Stimulated activated CD8-positive, alpha-beta memory T cell treated with anti-CD3 and anti-CD28 coated beads, Interleukin-12 subunit alpha, Interleukin-12 subunit beta, amount 100 ng/mL, for 4 hours (primary cell): Measurements from ENCODE around the gene RCBTB2.

Source experiments
- DNase-seq: peaks from one replicate; pipeline ENCODE4 v3.0.0-alpha.2; 2020; ENCODE audit warnings: low read depth

Gene RCBTB2

DNA sequence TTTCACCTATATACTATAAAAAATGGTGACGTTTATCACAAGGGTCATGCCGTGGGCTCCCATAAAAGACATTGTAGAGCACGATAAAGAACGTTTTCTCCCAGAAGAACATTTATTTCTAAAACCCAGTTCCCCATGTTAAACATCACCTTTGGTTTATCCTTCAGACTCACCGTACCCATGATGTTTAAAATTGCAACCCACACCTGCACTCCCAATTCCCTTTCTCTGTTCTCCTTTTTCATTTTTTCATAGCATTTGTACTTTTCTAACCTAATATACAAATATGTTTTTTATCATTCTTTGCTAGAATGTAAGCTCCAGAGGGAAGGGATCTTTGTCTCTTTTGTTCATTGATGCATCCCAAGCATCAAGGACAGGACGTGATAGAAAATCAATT lies 2.0 kb downstream of the RCBTB2 start:
- DNase-seq: no peak

DNA sequence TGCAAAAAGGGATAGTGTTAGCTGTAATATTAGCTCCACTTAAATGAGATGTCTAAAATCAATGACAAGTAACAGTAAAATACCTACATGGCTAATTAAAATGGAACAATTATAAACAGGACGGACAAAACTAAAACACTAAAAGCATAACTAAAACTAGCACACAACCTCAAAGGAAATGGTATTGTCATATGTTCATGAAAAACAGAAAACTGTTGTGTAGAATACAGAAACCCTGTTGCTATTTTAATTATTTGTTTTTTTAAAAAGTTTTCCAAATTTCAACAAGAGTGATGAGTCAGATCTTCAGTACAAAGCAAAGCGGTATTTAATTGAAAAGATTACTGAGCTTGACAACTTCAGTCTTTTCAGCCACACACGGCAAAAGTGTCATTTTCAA lies 4.2 kb downstream of the RCBTB2 start:
- DNase-seq: no peak

DNA sequence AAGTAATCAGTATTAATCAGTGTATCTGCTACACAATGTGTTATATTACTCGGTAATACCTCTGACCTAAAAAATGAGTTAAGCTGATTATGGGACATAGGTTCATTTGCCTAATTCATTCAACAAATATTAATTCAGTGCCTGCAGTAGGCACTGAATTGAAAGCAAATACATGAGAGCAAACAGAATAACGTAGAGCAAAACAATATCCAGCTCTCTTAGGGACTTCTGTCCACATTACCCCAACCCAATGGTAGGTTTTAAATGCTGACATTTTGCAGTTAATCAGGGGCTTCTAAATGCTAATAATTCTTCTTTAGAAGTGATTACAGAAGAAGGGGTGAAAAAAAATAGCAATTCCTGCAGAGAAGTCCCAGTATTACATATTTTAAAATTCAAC lies 4.9 kb downstream of the RCBTB2 start:
- no peak for DNase-seq

DNA sequence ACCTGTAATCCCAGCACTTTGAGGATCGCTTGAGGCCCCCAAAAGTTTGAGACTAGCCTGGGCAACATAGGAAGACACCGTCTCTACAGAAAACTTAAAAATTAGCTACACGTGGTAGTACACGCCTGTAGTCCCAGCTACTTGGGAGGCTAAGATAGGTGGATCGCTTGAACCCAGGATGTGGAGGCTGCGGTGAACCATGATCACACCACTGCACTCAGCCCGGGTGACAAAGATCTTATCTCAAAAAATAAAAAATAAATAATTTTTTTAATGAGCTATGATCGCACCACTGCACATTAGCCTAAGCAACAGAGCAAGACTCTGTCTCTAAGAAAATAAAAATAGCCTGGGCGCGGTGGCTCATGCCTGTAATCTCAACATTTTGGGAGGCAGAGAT lies 6.6 kb downstream of the RCBTB2 start:
- DNase-seq: no peak

DNA sequence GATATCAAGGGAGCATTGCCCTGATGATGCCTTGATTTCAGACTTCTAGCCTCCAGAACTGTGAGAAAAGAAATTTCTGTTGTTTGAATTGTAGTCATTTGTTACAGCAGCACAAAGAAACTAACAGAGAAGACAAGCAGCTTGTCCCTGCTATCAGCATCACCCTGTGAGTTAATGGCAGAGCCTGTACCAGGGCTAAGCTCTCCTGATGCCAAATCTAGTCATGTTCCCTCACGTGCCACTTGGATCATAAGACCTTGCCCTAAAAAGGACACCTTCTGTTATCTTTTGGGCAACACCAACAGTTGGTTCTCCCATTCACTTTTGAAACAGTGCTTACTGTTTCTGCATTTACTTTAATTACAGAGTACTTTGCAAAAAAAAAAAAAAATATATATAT lies 14.8 kb downstream of the RCBTB2 start:
- no peak for DNase-seq

DNA sequence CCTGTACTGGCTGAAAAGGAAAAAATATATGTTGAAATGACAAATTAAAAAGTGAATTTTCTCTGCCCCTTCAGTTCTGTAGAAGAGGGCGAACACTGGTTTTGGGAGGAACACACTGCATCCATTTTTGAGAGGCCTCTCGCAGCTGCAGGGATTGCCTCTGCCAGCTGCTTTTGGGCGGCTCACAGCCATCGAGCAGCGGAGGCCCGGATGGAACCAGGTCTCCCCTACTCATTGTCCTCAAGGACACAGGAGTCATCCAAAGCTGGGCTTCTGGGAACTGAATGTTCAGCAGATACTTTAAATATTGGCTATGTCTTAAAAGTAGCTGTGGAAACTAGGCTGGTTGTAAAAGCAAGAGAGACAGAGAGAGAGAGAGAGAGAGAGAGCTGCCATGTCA lies 17.1 kb downstream of the RCBTB2 start:
- no peak for DNase-seq

DNA sequence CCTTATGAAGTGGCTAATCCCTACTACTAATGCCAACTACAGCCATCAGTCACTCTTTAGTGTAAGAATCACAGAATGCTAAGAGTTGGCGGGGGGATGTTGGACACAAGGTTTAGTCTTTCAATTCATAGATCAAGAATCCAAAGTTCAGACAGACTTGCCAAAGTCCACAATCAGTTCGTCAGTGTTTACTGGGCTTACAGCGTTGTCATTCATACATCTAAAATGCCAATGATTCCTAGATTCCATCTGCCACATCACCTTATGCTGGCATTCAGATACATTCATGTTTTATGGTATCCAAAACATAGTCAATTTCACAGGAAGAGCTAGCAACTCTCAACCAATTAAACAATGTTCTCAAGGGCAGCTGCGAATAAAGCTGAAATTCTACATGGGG lies 18.1 kb downstream of the RCBTB2 start:
- no peak for DNase-seq

DNA sequence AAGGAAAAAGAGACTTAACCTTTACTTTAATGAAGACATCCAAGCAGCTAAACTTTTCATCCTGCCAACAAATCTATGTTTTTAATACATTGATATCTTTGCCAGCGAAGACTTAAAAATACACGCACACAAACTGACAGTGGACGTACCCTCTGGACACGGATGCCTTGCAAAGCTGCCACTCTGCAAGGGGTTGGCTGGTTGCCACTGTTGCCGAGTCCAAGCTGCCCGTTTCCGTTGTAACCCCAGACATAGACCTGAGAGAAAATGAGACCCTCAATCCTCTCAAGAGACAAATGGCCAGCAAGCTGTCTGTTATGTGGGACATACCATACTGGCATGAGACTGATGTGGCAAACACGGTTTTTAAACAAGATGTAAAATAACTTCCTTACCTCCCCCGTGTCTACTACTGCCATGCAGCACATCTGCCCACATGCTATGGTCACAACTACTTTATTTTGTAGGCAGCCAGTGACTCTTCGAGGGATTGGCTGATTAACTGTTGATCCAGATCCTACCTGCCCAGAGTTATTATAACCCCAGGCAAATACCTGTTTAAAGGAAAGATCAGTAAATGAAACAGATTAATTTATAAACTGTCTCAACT lies 21.2 kb downstream of the RCBTB2 start:
- DNase-seq: no peak

DNA sequence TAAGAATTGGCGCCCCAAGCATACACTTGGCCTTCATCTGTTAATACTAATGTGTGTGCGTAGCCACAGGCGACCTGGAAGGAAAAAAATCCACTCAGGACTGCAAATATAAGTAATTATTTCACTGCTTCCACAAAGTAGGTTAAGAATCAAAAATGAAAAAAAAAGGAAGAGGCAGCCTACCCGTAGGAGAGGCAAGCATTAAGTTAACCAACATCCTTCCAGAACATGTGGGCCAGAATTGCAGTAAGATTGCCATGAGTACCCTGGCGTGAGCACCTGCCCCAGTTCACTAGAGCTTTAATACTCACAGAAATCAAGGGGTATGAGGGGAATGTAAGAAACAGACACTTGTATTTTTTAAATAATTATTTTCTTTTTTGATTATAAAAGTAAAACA lies 22.2 kb downstream of the RCBTB2 start:
- no peak for DNase-seq

DNA sequence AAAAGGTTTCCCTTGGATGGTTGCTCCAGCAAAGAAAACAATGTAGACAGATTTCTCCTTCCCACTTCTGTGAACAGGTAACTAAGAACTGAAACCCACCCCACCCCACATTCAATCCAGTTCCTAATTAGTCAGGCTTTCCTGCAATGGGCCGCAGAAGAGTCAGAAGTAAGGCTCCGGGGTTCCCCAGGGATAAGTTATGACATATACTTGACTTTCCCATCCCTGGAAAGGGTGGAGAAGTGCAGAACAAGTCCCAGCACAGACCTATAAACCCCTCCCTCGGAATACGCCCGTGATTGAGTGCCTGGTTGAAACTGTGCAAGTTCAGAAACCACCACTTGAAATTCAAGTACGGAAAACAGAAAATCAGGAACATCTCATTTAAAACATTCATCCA lies 24.9 kb downstream of the RCBTB2 start:
- DNase-seq: no peak

DNA sequence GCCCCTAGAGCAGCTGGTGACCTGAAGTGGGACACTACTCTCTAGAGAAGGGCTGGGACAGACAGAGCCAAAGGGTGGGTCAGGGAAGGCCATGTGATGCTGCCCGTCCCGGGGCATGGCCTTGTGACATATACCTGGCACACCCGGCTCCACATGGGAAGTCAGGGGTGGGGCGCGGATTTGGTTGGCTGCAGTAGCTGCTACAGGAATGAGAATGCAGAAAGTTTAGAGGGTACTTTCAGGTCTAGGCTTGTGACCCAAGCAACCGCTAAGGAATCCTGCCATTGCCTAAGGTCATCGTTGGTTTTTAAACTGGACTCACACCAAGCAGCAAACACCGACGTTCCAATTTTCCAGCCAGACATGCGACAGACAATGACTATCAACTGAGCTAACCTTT lies 25.9 kb downstream of the RCBTB2 start:
- DNase-seq: no peak

DNA sequence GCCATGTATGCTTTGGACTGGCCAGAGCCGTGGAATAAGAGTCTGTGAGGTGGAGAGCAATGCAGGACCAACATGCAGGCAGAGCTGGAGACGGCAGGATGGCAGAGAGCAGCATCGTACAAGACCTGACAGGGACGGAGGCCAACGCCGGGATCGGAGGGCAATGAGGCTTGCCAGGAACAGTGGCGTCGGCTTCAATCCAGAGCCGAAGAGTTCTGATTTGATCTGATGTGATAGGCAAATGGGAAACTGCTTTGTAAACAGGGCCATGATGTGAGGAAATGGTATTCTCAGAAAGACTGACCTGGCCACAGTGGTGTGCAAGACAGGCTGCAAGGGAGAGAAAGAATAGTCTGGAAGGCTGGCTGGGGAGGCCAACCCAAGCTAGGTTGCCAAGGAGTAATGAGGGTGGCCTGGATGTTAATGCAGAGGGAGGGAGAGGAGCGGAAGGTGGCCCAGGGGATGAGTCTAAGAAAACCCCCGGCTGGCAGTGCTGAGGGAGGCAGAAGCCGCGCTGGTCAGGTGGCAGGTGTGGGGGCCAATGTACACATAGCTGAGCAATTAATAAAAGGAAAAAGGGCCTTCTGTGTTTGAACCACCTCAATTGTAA lies 26.7 kb downstream of the RCBTB2 start:
- DNase-seq: no peak

DNA sequence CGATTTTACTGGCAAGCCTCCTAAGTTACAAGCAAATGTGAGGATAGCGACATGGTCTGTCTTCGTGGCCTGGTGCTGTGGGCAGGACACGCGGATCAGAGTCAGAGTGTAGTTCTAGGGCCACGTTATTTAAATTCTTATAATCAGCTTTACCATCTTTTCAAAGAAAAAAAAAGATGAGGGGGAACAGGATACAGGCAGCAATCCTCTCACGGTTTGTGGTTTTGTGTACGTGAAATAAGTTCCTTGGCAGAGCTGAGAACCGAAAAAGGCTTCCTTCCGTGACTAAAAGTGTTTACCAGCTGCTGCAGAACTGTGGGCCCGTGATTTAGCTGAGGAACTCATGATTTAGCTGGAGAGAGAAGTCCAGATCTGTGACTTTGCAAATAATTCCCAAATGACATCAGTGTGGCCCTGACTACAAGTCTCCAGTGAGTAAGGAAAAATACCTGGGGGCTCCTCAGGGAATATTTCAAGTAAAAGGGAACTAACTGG lies 27.2 kb downstream of the RCBTB2 start:
- DNase-seq: no peak

DNA sequence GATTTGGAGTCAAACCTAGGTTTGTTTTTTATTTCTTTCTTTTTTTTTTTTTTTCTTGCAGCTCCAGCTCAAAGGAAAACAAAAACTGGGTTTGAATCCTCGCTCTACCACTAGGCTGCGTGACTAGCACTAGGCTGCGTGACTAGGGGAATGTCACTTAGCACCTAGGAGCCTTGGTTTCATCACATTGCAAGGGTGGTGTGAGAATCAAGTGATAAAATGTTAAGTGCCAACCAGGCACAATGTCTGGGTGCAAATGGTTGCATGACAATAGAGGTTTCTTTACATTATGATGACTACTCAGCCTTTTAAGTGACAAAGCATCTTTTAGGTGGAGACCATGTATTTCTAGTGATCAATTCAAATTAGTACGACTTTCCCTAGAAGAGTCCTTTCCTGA lies 27.9 kb downstream of the RCBTB2 start:
- DNase-seq: no peak

DNA sequence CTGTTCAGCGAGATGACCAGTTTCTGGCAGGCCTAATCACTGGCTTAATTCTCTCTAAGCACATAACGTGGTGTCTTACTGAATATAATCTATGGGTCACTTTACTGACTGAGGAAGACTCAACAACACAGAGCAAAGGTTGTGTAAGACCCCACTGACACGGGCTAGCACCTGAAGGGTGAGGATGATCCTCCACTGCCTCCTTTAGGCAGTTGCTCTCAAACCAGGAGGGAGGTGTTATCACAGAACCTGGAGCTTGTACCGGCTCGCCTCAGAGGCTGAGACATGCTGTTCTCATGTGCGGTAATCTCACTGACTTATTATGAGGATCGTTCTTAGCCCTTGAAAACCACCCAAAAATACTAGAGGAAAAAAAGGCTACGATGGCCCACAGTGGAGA lies 28.3 kb downstream of the RCBTB2 start:
- no peak for DNase-seq

DNA sequence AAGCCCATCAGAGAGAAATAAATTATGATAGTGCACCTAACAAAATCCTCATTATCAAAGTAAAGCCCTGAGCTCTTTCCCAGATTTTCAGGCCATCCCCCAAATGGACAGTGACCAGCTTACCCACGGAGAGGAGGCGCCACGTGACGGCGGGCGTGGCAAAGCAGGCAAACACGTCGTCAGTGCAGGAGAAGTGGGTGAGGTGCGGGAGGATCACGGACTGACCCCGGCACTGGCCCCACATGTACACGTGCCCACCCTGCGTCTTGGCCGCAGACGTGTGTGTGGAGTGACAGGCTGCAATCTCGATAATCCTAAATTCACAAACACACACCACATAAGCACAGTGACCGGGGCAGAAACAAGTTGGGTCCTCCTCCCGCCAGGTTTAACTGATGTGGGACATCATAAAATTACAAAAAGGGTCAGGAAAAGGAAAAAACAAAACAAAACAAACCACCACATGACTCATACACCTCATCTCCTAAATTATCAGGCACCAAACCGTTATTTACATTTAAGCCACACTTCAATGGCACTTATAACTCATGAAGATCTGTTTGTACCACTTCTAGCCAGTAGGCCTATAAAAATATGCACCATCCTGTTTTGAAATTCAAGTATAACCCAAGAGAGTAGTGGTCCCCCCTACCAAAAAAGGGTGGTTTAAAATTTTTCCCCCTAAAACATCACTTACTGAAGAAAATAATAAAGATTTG lies 30.1 kb downstream of the RCBTB2 start:
- no peak for DNase-seq

DNA sequence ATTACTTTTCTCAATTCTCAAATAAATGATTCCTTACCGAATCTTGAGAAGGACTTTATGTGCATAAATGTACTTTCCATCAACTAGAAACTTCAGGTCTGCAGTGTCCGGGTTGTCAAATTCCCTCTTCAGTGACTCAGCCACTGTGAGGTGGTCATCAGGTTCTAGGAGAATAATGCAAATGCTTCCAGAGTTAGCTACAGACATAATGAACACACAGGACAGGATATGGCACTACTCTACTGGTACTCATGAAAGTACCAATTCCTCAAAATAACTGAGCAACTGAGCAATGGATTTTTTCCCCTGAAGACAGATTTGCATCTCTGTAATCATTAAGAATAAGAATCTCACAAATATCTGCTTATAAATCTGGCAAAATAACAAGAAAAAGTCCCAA lies 31.2 kb downstream of the RCBTB2 start:
- no peak for DNase-seq

DNA sequence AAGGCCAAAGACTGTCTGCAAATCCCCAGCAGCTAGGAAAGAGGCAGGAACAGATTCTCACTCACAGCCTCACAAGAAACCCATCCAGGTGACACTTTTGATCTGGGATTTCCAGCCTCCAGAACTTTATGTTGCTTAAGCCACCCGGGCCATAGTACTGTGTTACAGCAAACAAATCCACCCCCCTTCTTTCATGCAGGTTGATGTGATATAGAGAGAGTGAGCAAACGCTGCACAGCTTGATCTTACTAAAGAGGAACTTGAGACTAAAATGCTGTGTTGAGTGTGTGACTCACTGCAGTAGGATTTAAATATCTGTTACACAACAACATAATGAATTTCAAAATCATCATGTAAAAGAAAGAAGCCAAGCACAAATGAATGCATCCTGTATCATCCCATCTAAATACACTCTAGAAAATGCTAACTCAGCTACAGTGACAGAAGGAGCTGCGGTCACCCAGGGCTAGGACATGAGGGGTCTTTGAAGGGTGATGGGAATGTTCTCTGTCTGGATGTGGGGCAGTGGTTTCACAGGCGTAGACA lies 32.2 kb downstream of the RCBTB2 start:
- no peak for DNase-seq

DNA sequence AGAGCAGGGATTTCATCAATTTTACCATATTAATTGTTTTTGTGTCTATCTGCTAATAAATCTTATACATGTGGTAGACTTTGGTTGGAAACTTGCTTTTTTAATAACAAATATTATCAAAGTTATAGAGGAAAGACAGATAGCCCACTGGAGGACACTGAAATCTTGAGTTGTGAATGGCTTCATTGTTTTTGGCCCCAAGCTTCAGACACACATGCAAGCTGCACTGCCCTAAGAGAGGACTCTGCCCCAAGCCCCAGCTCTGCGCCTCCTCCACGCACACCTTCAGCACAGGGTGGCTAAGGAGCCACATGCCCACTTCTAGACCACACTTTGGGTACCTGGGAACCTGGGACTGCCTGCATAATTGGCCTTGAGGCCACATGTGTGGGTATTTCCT lies 35.2 kb downstream of the RCBTB2 start:
- DNase-seq: no peak

DNA sequence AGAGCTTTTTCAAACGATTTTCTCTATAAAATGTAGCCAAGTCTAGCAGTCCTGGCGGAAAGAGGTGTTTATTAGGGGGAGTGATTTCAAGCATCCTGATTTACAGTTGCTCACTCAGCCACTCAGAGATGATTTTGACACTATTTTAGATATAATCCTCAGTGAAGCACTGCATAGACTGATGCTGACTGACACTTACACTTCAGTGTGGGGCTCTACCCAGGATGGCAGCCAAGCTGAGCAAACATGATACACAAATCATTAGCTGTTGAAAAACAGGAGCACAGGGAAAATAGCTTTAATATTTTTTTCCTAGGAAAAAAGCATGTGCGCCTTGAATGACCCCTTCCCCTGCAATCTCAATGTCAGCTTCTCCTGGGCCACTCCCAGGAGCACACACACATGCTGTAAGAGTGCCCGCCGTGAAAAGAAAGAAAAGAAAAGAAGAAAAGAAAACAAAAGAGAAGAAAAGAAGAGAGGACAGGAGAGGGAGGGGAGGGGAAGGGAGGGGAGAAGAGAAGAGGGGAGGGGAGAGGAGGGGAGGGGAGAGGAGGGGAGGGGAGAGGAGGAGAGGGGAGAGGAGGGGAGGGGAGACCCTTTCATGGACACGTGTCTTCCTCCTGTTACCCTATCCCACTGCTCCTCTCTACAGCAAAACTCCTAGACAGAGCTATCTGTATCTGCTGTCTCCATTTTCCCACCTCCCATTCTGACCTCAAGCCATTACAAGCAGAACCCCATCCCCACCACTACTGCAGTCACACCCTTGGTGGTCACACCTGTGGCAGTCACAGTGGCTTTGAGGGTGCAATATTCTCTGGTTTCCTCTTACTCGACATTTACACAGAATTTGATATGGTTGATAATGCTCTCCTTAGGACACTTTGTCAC lies 36.4 kb downstream of the RCBTB2 start:
- DNase-seq: no peak

DNA sequence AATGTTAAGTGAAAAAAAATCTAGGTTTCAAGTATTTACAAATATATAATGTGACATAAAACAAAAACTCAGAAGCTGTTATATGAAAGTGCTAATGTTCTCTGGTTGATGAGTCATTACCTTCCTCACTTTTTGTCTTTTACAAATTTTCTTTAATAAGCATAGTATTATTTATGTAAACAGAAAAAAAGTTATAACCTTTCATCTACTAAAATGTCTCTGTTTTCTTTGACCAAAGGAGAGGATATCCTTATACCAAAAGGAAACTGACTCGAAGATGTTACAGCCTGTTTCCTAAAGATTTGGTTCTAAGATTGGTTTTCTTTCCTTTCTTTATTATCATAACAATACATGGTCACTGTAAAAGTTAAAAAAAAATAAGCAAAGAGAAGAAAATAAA lies 38.0 kb downstream of the RCBTB2 start:
- DNase-seq: no peak

DNA sequence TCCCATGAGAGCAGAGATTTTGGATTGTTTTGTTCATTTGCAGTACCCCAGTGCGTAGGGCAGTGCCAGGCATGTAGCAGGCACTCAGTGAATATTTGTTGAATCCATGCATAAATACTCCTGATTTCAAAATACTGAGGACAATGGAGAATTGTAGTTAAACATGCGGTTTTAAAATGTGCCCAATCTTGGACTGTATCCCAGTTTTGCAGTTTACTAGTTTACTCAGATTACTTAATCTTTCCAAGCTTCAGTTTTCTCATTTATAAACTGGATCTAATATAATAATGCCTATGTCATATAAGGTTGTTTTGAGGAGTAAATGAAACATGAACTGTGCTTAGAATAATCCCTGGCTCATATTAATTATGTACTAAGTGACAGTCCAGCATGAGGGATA lies 39.0 kb downstream of the RCBTB2 start:
- DNase-seq: no peak
